Mesenchymal stem cell (in vitro differentiated cells and primary cell): ENCODE results near the gene TBL1X.
"Not testable (repeated sequence)": the region's sequence is repeated elsewhere in the genome, so short reads cannot be mapped to it uniquely, and the experiment has no call there.

Experiments used
- DNase-seq: peaks from one replicate; pipeline ENCODE4 v3.0.0-alpha.2; 2013
- H2AFZ ChIP-seq: one replicate; pipeline ENCODE4 v1.6.1; 2013; ENCODE audit warnings: low read depth, mild to moderate bottlenecking, control low read depth, inconsistent platforms, low read length, moderate library complexity
- H2AK5ac ChIP-seq: 2 replicates; pipeline ENCODE4 v1.6.1; 2013; ENCODE audit warnings: low read length, moderate library complexity, mild to moderate bottlenecking, inconsistent platforms; ENCODE audit not compliant: severe bottlenecking
- H2BK120ac ChIP-seq: one replicate; pipeline ENCODE4 v1.6.1; 2013; ENCODE audit warnings: low read depth, mild to moderate bottlenecking, inconsistent platforms, low read length, moderate library complexity
- H2BK12ac ChIP-seq, 2 experiments: one replicate each; pipeline ENCODE4 v1.6.1; 2013; ENCODE audit warnings: inconsistent platforms in 2 of 2, low read length in 2 of 2, mild to moderate bottlenecking in 2 of 2, moderate library complexity in 2 of 2, control low read depth in 1 of 2
- H2BK15ac ChIP-seq: one replicate; pipeline ENCODE4 v1.6.1; 2013; ENCODE audit warnings: mild to moderate bottlenecking, low read depth, inconsistent platforms; ENCODE audit not compliant: poor library complexity, severe bottlenecking
- H2BK5ac ChIP-seq: 2 replicates; pipeline ENCODE4 v1.6.1; 2013; ENCODE audit warnings: low read depth, mild to moderate bottlenecking, low read length, control low read depth, inconsistent platforms; ENCODE audit not compliant: poor library complexity, severe bottlenecking
- H3K14ac ChIP-seq, 2 experiments: one replicate each; pipeline ENCODE4 v1.6.1; 2013; ENCODE audit warnings: inconsistent platforms in 2 of 2, low read length in 2 of 2, control low read depth in 1 of 2, mild to moderate bottlenecking in 1 of 2, moderate library complexity in 1 of 2
- H3K18ac ChIP-seq, 2 experiments: one replicate each; pipeline ENCODE4 v1.6.1; 2013; ENCODE audit warnings: inconsistent platforms in 2 of 2, low read length in 2 of 2, control low read depth in 1 of 2, low read depth in 1 of 2, mild to moderate bottlenecking in 1 of 2
- H3K23ac ChIP-seq, 2 experiments: one replicate each; pipeline ENCODE4 v1.6.1; 2013; ENCODE audit warnings: inconsistent platforms in 2 of 2, low read length in 2 of 2, mild to moderate bottlenecking in 2 of 2, moderate library complexity in 2 of 2, control low read depth in 1 of 2
- H3K27ac ChIP-seq: 2 replicates; pipeline ENCODE4 v1.5.1; 2013; ENCODE audit warnings: mild to moderate bottlenecking, moderate library complexity, low read length, control low read depth, inconsistent platforms; ENCODE audit not compliant: poor library complexity, severe bottlenecking
- H3K27me3 ChIP-seq, 2 experiments: 2 replicates each; pipeline versions ENCODE4 v1.6.1 to v1.7.0; 2013; ENCODE audit warnings: low read length in 2 of 2, mild to moderate bottlenecking in 2 of 2, moderate library complexity in 2 of 2, control low read depth in 1 of 2, inconsistent platforms in 1 of 2; ENCODE audit not compliant: control insufficient read depth in 1 of 2, insufficient read depth in 1 of 2
- H3K36me3 ChIP-seq, 2 experiments: 2 replicates each; pipeline versions ENCODE4 v1.6.1 to v1.7.0; 2013; ENCODE audit warnings: low read length in 2 of 2, control low read depth in 1 of 2, inconsistent platforms in 1 of 2, low read depth in 1 of 2, mild to moderate bottlenecking in 1 of 2; ENCODE audit not compliant: insufficient read depth in 2 of 2, control insufficient read depth in 1 of 2
- H3K4ac ChIP-seq, 2 experiments: one replicate each; pipeline ENCODE4 v1.6.1; 2013; ENCODE audit warnings: inconsistent platforms in 2 of 2, low read length in 2 of 2, mild to moderate bottlenecking in 2 of 2, moderate library complexity in 2 of 2, control low read depth in 1 of 2, low read depth in 1 of 2
- H3K4me1 ChIP-seq: 2 replicates; pipeline ENCODE4 v1.6.1; 2013; ENCODE audit warnings: low read depth, low read length, control low read depth; ENCODE audit not compliant: control insufficient read depth, insufficient read depth
- H3K4me2 ChIP-seq: 2 replicates; pipeline ENCODE4 v1.6.1; 2013; ENCODE audit warnings: low read length, mild to moderate bottlenecking, inconsistent platforms; ENCODE audit not compliant: poor library complexity, severe bottlenecking
- H3K4me3 ChIP-seq, 2 experiments: 2 replicates each; pipeline versions ENCODE4 v1.5.1 to v1.7.0; 2013; ENCODE audit warnings: low read length in 2 of 2, mild to moderate bottlenecking in 2 of 2, control low read depth in 1 of 2, low read depth in 1 of 2; ENCODE audit not compliant: insufficient read depth in 1 of 2
- H3K79me1 ChIP-seq: replicated peaks from 2 replicates; pipeline ENCODE4 v1.6.1; 2013; ENCODE audit warnings: mild to moderate bottlenecking, control low read depth, low read length, inconsistent platforms; ENCODE audit not compliant: poor library complexity, severe bottlenecking
- H3K9ac ChIP-seq: 2 replicates; pipeline ENCODE4 v1.7.0; 2013; ENCODE audit warnings: mild to moderate bottlenecking, low read length, moderate library complexity
- H3K9me3 ChIP-seq: 2 replicates; pipeline ENCODE4 v1.7.0; 2013; ENCODE audit warnings: mild to moderate bottlenecking, low read length; ENCODE audit not compliant: control insufficient read depth
- H4K8ac ChIP-seq: one replicate; pipeline ENCODE4 v1.6.1; 2013; ENCODE audit warnings: inconsistent platforms, mild to moderate bottlenecking, low read length, moderate library complexity
- H4K91ac ChIP-seq: one replicate; pipeline ENCODE4 v1.6.1; 2013; ENCODE audit warnings: mild to moderate bottlenecking, low read length, inconsistent platforms
- WGBS: methylation state at CpG from one replicate; pipeline ENCODE4 v1.1.7; 2013; ENCODE audit warnings: mixed read lengths; 5-methylcytosine and 5-hydroxymethylcytosine counted together

The TBL1X gene

DNA sequence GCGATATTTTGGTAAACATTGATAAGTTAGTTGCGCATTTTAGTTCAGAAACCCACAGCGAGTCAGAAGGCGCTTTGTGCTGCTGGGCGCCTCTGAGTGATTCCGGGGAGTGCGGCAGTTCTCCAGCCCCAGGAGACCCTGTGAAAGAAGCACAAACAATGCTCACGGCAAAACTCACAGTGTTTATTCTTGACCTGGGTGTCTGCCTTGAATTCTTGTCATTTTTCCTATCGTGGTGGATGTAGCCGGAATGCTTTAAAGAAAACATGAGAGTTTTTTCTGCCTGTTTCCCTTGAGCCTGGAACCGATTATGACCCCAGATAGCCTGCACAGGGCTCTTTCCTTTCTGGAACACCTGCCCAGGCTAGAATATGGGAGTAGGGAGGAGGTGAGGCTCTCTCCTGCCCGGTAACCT, 6.7 kb downstream of the TBL1X start:
- Histone ChIP-seq H2AFZ (no peak overlapping the region), H3K4ac (no peak overlapping the region), H3K9ac (no peak overlapping the region), H2BK12ac (no peak overlapping the region), H2BK15ac (no peak overlapping the region), H3K4me3 (no peak overlapping the region), H3K27me3 (peaks cover 0 to 2% of the 10 kb centered on the region in 2 experiments), H4K91ac (no peak overlapping the region), H2BK120ac (no peak overlapping the region), H3K18ac (peak overlapping the region; percentile 2 to 9), H3K9me3 (no peaks in the 10 kb centered on the region), H4K8ac (no peak overlapping the region), H3K4me2 (peak overlapping the region; percentile 39), H3K14ac (peak overlapping the region in 1 of 2 experiments; percentile 3), H3K27ac (peak overlapping the region; percentile 35), H3K36me3 (no peaks in the 10 kb centered on the region), H2AK5ac (no peak overlapping the region), H3K4me1 (peaks cover 7% of the 10 kb centered on the region), H2BK5ac (no peak overlapping the region), H3K79me1 (no peaks in the 10 kb centered on the region), H3K23ac (no peak overlapping the region)
- peak; percentile 40 for DNase-seq
- WGBS: 21% methylated on average over 12 of the region's 12 CpGs

DNA sequence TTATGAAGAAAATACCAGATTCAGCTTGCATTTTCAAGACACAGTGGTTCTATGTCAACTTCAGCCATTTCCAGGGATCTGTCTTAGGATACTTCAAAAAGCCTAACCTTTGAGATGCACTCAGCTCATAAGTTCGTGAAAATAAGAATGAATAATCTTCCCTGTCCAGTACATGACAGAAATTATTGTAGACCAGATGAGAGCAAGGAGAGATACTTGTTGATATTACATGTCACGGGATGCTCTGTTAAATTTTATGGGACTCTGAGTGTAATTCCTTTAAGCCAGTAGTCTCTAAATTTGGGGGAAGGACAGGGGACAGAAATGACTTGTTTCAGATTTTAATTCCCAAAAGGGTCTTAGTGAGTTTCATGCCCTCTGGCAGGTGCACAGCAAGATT, 8.8 kb downstream of the TBL1X start:
- Histone ChIP-seq H2BK12ac (no peak overlapping the region), H3K18ac (no peak overlapping the region), H3K4me1 (peaks cover 4% of the 10 kb centered on the region), H4K91ac (no peak overlapping the region), H2AFZ (no peak overlapping the region), H3K14ac (no peak overlapping the region), H3K23ac (no peak overlapping the region), H3K4me3 (no peak overlapping the region), H2AK5ac (no peak overlapping the region), H3K9ac (no peak overlapping the region), H3K4ac (no peak overlapping the region), H4K8ac (no peak overlapping the region), H3K79me1 (no peaks in the 10 kb centered on the region), H3K9me3 (no peaks in the 10 kb centered on the region), H3K27ac (no peak overlapping the region), H3K4me2 (no peak overlapping the region), H2BK15ac (no peak overlapping the region), H2BK120ac (no peak overlapping the region), H3K27me3 (no peaks in the 10 kb centered on the region), H3K36me3 (no peaks in the 10 kb centered on the region), H2BK5ac (no peak overlapping the region)
- no peak for DNase-seq
- WGBS: 85% methylated on average over 1 of the region's 2 CpGs

DNA sequence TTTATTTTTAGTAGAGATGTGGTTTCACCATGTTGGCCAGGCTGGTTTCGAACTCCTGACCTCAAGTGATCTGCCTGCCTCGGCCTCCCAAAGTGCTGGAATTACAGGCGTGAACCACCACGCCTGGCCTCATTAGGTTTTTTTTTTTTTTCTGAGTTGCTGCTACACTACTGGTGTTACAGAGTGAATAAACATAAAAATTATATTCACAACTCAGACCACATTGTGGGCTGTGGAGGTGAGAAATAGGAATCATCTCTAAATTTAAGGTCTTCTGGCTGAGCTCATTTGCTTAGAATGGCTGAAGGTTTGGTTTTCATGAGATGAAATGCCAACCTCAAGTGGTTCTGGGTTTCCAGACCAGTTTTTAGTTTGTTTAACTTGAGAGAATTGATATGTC, 10.6 kb downstream of the TBL1X start:
- H3K4me3 ChIP-seq, DNase-seq, H3K18ac ChIP-seq, H3K23ac ChIP-seq, H3K14ac ChIP-seq, H3K36me3 ChIP-seq, H3K27ac ChIP-seq, H4K8ac ChIP-seq, H3K79me1 ChIP-seq, H2AK5ac ChIP-seq, H2BK5ac ChIP-seq, H2BK120ac ChIP-seq, H3K4me1 ChIP-seq, H4K91ac ChIP-seq, H2BK12ac ChIP-seq, H3K4me2 ChIP-seq, H3K27me3 ChIP-seq, H2BK15ac ChIP-seq, H3K9me3 ChIP-seq, H3K4ac ChIP-seq, H2AFZ ChIP-seq, H3K9ac ChIP-seq: not testable (repeated sequence)
- no CpG with 5 or more reads among the region's 4 CpGs for WGBS

DNA sequence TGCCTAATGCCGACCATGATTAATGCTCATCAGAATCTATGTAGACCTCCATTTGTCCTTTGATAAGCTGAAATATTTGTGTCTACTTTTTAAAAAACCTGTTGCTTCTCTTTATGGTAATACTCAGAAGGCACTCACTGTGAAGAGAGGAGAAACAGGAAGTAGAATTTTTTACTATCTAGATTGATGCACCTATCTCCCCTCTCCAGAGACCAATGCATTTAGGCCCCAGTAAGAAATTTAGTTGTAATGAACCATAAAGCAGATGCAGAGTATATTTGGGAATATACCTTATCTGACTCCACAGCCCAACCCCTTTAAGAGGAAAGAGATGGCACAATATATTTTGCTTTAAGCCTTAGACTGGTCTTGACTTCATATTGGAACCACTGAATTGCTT, 11.1 kb downstream of the TBL1X start:
- Histone ChIP-seq H3K9me3 (no peaks in the 10 kb centered on the region), H3K9ac (no peak overlapping the region), H3K27me3 (no peaks in the 10 kb centered on the region), H4K8ac (no peak overlapping the region), H3K23ac (no peak overlapping the region), H3K36me3 (no peaks in the 10 kb centered on the region), H3K4me1 (peaks cover 4% of the 10 kb centered on the region), H2BK12ac (no peak overlapping the region), H2AK5ac (no peak overlapping the region), H3K79me1 (no peaks in the 10 kb centered on the region), H3K14ac (no peak overlapping the region), H2AFZ (no peak overlapping the region), H4K91ac (no peak overlapping the region), H2BK5ac (no peak overlapping the region), H2BK120ac (no peak overlapping the region), H3K4me3 (no peak overlapping the region), H3K4ac (no peak overlapping the region), H3K4me2 (no peak overlapping the region), H3K27ac (no peak overlapping the region), H2BK15ac (no peak overlapping the region), H3K18ac (no peak overlapping the region)
- whole genome bisulfite sequencing: no CpG with 5 or more reads among the region's 1 CpG
- no peak for DNase-seq
